HepG2 (cell line): ENCODE results near the gene WDCP. TPM values are rescaled to one million over a fixed set of nuclear protein-coding genes. Genes with fewer than 3 reads are reported as not detected.

Source experiments
- CBX2 ChIP-seq, 2 experiments: fragments of 200-600 bp in 1 of 2; sonication (generic); formaldehyde crosslinking in 1 of 2; IDR thresholded peaks; 2 replicates each; pipeline versions ENCODE4 v1.7.0 to v1.8.1; 2018 to 2022; ENCODE audit warnings: low read depth in 2 of 2, low read length in 1 of 2, mild to moderate bottlenecking in 1 of 2, missing genetic modification reagents in 1 of 2
- ELF3 ChIP-seq: IDR thresholded peaks from 2 replicates; pipeline ENCODE4 v1.6.1; 2016; ENCODE audit warnings: missing genetic modification reagents, missing compliant biosample characterization
- KAT8 ChIP-seq: IDR thresholded peaks from 2 replicates; pipeline ENCODE4 v1.6.1; 2016; ENCODE audit warnings: missing genetic modification reagents, missing compliant biosample characterization
- MBD4 ChIP-seq: IDR thresholded peaks from 2 replicates; pipeline ENCODE4 v1.6.1; 2012; ENCODE audit warnings: low read length, inconsistent platforms, borderline replicate concordance
- POLR2AphosphoS5 ChIP-seq: IDR thresholded peaks from 2 replicates; pipeline ENCODE4 v1.6.1; 2012; ENCODE audit warnings: low read depth, low read length
- SATB2 ChIP-seq: sonication (generic); formaldehyde crosslinking; IDR thresholded peaks from 2 replicates; pipeline ENCODE4 v1.5.0; 2020; ENCODE audit warnings: missing genetic modification reagents
- SMC3 ChIP-seq: IDR thresholded peaks from 2 replicates; pipeline ENCODE4 v1.6.1; 2011; ENCODE audit warnings: low read length, improper control_type of control experiment
- ZBTB40 ChIP-seq, 2 experiments: fragments of 450-650 bp in 1 of 2; sonication (generic) in 1 of 2; formaldehyde crosslinking in 1 of 2; IDR thresholded peaks; 2 replicates each; pipeline versions ENCODE4 v1.6.1 to v1.8.0; 2016 to 2022; ENCODE audit warnings: antibody characterized with exemption in 1 of 2, mild to moderate bottlenecking in 1 of 2, missing genetic modification reagents in 1 of 2
- ZBTB7A ChIP-seq: sonication (generic); formaldehyde crosslinking; IDR thresholded peaks from 2 replicates; pipeline ENCODE4 v1.8.0; 2022; ENCODE audit warnings: mild to moderate bottlenecking, missing genetic modification reagents
- ZFYVE20 ChIP-seq: sonication (generic); formaldehyde crosslinking; IDR thresholded peaks from 2 replicates; pipeline ENCODE4 v1.8.0; 2023; ENCODE audit warnings: low read depth, mild to moderate bottlenecking, moderate library complexity, missing genetic modification reagents, borderline replicate concordance
- ZNF274 ChIP-seq: sonication (generic); formaldehyde crosslinking; IDR thresholded peaks from 2 replicates; pipeline ENCODE4 v1.5.1; 2020; ENCODE audit warnings: mild to moderate bottlenecking, missing genetic modification reagents
- ZNF543 ChIP-seq: sonication (generic); formaldehyde crosslinking; IDR thresholded peaks from 2 replicates; pipeline ENCODE4 v1.4.0; 2020; ENCODE audit warnings: mild to moderate bottlenecking, missing genetic modification reagents
- ZNF788 ChIP-seq: sonication (generic); formaldehyde crosslinking; IDR thresholded peaks from 2 replicates; pipeline ENCODE4 v1.5.0; 2020; ENCODE audit warnings: mild to moderate bottlenecking, missing genetic modification reagents, borderline replicate concordance
- polyA plus RNA-seq, 8 experiments: library from polyadenylated mRNA; depleted of rRNA in 3 of 8; stranded (reverse) in 7 of 8; unstranded in 1 of 8; fragments of >200 nt; fragmentation: Illumina TruSeq in 4 of 8; extraction: Trizol in 4 of 8; gene quantifications; 2 replicates each; pipeline versions ENCODE4 v1.2.1 to v1.2.3, GENCODE V29; 2011 to 2016; ENCODE audit warnings: low read depth in 4 of 8, missing spikeins in 1 of 8, mixed read lengths in 1 of 8; ENCODE audit not compliant: insufficient read depth in 1 of 8
- total RNA-seq, 5 experiments: library from RNA; depleted of rRNA; stranded (reverse); fragments of >200 nt; fragmentation: Illumina TruSeq; extraction: Trizol; gene quantifications; 2 replicates each; pipeline ENCODE4 v1.2.3, GENCODE V29; 2016; ENCODE audit warnings: low read depth in 1 of 5
- TF ChIP-seq, protein P1 (sequence below): sonication (generic); formaldehyde crosslinking; IDR thresholded peaks from 2 replicates; pipeline ENCODE4 v1.5.1; 2020; ENCODE audit warnings: mild to moderate bottlenecking, missing genetic modification reagents

WDCP gene
- total and polyA plus RNA-seq, 2 of the 13 experiments (the other 11 are each of a cell fraction or from before 2014, with no cell fraction given), result 17.4 to 22.6 TPM

DNA sequence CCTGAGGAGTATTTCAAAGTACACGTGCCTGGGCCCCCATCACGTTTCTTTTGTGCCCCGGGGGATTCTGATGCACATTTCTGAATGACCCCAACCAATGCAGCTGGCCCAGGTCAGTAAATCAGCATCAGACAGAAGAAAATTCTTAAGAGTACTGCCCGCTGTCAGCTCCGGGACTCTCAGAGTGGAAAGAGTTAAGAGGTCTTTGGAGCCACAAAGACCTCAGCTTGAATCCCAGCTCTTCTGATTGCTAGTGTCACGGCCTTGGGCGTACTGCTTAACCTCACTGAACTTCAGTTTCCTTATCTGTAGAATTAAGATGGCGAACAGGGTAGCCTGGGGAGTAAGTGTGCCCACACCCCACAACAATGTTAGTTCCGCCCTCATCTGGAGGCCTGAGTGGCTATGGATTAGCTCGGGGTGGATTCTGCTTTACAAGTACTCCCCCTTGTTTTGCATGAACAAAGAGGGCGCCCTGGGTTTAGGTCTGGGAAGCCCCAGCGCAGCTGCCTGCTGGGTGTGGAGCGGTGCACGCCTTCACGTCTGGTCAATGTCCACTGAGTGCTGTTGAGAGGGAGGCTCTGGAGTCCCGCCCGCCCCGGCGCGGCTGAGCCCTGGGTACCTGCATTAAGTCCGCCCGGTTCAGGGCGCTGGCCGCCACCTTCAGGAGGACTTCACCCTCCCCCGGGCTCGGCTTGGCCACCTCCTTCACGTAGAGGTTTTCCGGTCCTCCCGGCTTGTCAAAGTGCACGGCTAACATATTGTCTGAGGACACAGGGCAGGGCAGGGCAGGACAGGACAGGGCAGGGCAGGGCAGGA, 36.6 kb upstream of the WDCP start (continued):
- TF ChIP-seq, protein P1, sequence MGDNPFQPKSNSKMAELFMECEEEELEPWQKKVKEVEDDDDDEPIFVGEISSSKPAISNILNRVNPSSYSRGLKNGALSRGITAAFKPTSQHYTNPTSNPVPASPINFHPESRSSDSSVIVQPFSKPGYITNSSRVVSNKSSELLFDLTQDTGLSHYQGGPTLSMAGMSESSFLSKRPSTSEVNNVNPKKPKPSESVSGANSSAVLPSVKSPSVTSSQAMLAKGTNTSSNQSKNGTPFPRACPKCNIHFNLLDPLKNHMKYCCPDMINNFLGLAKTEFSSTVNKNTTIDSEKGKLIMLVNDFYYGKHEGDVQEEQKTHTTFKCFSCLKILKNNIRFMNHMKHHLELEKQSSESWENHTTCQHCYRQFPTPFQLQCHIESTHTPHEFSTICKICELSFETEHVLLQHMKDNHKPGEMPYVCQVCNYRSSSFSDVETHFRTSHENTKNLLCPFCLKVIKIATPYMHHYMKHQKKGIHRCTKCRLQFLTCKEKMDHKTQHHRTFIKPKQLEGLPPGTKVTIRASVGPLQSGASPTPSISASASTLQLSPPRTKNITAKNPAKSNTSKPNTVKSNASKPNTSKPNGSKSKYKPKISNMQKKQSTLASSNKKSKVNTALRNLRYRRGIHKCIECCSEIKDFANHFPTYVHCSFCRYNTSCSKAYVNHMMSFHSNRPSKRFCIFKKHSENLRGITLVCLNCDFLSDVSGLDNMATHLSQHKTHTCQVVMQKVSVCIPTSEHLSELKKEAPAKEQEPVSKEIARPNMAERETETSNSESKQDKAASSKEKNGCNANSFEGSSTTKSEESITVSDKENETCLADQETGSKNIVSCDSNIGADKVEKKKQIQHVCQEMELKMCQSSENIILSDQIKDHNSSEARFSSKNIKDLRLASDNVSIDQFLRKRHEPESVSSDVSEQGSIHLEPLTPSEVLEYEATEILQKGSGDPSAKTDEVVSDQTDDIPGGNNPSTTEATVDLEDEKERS (CRISPR knock-in tag), result peak; percentile 94
- peak; percentile 84 for TF ChIP-seq ZNF274
- TF ChIP-seq CBX2 (IDR thresholded peaks at IDR 0.05; ENCODE audit: low read depth, low read length), result no peak
- TF ChIP-seq CBX2 (CRISPR knock-in tag; IDR thresholded peaks at IDR 0.05; ENCODE audit: low read depth), result peak; percentile 82; the same call in 1 of the 2 replicates
- peak; percentile 62; the same call in 1 of the 2 replicates for TF ChIP-seq ELF3
- TF ChIP-seq KAT8 (CRISPR knock-in tag), result peak; percentile 72; the same call in 1 of the 2 replicates
- TF ChIP-seq SMC3, result peak; percentile 22; the same call in 1 of the 2 replicates
- TF ChIP-seq POLR2AphosphoS5, result peak; percentile 65
- peak; percentile 94; the same call in 1 of the 2 replicates for TF ChIP-seq ZBTB7A
- no peak for TF ChIP-seq MBD4
- TF ChIP-seq ZNF543 (CRISPR knock-in tag), result peak; percentile 90; the same call in 1 of the 2 replicates
- no peak for TF ChIP-seq ZBTB40 (IDR thresholded peaks at IDR 0.05)
- TF ChIP-seq ZBTB40 (CRISPR knock-in tag; IDR thresholded peaks at IDR 0.05), result no peak
- no peak for TF ChIP-seq ZNF788 (CRISPR knock-in tag)
- TF ChIP-seq SATB2 (CRISPR knock-in tag), result 0 out of 2 replicates have a peak, but pooled peaks have one; percentile 12
- TF ChIP-seq ZFYVE20, result peak; percentile 79; the same call in 1 of the 2 replicates
